Measurements from ENCODE around the gene TRPV5. TPM values are rescaled to one million over a fixed set of nuclear protein-coding genes. Genes with fewer than 3 reads are reported as not detected.

Gene TRPV5
- polyA plus RNA-seq, 2 of the 4 experiments (the other 2 are of a cell fraction) = not detected

DNA sequence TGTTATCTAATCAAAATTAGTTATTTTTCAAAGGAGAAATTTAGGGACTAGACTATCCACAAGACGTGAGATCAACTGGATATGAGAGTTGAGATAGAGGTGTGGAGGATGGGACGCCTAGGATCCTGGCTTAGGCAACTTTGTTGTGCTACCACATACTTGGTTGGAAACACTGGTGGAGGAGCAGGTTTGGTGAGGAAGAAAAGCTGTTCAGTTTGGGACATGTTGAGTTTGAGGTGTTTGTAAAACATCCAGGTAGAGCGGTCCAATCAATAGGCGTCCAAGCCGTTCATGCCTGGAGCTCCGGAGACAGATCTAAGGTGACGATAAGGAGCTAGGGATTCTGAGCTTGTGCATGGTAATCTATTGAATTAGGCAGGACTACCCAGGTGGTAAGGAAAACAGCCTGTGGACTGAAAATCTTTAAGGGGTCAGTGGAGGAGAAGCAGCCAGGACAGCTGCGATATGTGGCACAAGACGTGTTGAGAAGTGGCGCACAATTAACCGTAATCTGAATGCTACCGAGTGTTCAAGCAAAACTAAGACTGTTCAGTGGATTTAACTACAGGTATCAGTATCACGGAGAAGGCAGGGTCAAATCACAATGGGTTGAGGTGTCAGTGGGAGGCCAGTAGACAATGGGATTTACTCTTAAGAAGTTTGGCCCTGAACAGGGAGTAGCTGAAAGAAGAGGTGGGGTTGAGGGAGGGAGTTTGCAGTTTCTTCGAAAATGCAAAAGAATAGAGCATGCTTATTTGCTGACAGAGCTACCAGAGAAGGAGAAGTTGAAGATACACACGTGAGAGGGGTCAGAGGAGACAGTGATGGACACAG lies 31.9 kb downstream of the TRPV5 start:
- FAIRE-seq = no peak
- POLR2A ChIA-PET = no interaction called here
- WGBS (ENCODE audit: missing lambda C conversion rate) = 52% methylated on average over 15 of the region's 15 CpGs

DNA sequence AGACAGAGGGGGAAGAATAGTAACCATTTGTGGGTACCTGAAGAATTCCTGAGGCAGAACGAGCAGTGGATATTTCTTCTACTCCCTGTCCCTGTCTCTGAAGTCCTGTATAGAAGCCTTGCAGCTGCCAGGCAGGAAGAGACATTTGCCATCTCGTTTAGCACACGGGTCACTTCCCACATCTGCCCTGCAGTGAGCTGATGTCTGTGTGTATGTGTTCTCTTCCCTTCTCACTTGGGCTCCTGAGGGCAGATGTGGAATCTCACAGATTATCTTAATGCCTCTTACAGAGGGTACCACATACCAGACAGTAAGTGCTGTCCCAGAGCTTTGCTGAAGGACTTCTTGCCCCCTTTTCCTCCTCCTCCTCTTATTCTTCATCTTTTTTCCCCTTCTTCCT lies 33.9 kb downstream of the TRPV5 start:
- Histone ChIP-seq H3K9me3 (no peaks in the 10 kb centered on the region), H3K4me3 (no peak overlapping the region), H3K4me2 (no peak overlapping the region), H3K4me1 (no peaks in the 10 kb centered on the region), H3K27ac (no peak overlapping the region)
- ChIA-PET POLR2A (no interaction called here), CTCF (no interaction called here)
- 6% methylated on average over 3 of the region's 3 CpGs for WGBS (ENCODE audit: missing lambda C conversion rate)
- no peak for ATAC-seq
- TF ChIP-seq HOXA7 (CRISPR knock-in tag; IDR thresholded peaks at IDR 0.05) (no peak), JUNB (IDR thresholded peaks at IDR 0.05) (no peak), MYC (IDR thresholded peaks at IDR 0.05; ENCODE audit: borderline replicate concordance, low read length) (no peak), FOSB (CRISPR knock-in tag; IDR thresholded peaks at IDR 0.05) (no peak), EP300 (IDR thresholded peaks at IDR 0.05) (no peak), JUN (IDR thresholded peaks at IDR 0.05) (no peak), CEBPB (IDR thresholded peaks at IDR 0.05) (no peak), ESRRA (IDR thresholded peaks at IDR 0.05; ENCODE audit: borderline replicate concordance, low read length) (no peak)
- TF ChIP-seq, protein P1, sequence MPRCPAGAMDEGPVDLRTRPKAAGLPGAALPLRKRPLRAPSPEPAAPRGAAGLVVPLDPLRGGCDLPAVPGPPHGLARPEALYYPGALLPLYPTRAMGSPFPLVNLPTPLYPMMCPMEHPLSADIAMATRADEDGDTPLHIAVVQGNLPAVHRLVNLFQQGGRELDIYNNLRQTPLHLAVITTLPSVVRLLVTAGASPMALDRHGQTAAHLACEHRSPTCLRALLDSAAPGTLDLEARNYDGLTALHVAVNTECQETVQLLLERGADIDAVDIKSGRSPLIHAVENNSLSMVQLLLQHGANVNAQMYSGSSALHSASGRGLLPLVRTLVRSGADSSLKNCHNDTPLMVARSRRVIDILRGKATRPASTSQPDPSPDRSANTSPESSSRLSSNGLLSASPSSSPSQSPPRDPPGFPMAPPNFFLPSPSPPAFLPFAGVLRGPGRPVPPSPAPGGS (IDR thresholded peaks at IDR 0.05) = no peak
- TF ChIP-seq, protein P2, sequence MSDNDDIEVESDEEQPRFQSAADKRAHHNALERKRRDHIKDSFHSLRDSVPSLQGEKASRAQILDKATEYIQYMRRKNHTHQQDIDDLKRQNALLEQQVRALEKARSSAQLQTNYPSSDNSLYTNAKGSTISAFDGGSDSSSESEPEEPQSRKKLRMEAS (IDR thresholded peaks at IDR 0.05) = no peak
- TF ChIP-seq, protein P3, sequence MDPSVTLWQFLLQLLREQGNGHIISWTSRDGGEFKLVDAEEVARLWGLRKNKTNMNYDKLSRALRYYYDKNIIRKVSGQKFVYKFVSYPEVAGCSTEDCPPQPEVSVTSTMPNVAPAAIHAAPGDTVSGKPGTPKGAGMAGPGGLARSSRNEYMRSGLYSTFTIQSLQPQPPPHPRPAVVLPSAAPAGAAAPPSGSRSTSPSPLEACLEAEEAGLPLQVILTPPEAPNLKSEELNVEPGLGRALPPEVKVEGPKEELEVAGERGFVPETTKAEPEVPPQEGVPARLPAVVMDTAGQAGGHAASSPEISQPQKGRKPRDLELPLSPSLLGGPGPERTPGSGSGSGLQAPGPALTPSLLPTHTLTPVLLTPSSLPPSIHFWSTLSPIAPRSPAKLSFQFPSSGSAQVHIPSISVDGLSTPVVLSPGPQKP (IDR thresholded peaks at IDR 0.05; ENCODE audit: low read depth, low read length) = no peak
- DNase-seq (ENCODE audit: low read depth in 1 of 2, low spot score in 1 of 2) = no peak
- FAIRE-seq = no peak

More for the DNA sequence above, 31.9 kb downstream of the TRPV5 start:
- Histone ChIP-seq H3K4me2 (no peak overlapping the region), H3K4me3 (no peak overlapping the region), H3K4me1 (no peaks in the 10 kb centered on the region), H3K27ac (no peak overlapping the region), H3K9me3 (peaks cover 2% of the 10 kb centered on the region; the same call in 1 of the 3 replicates)
- ATAC-seq (peak in 1 of 2 experiments; percentile 34; a peak in 1 of 6 replicates), DNase-seq (ENCODE audit: low read depth in 1 of 2, low spot score in 1 of 2) (no peak)
- CTCF ChIA-PET = interaction anchor here (0.6 to 1.3 kb wide), 4 partner anchors 9 to 101 kb away, joined by 3 to 4 read pairs (median 3); partner anchors contain the start of gene TRPV5
- no peak for TF ChIP-seq FOSL2 (IDR thresholded peaks at IDR 0.05)
- TF ChIP-seq FOSL2 (CRISPR knock-in tag; IDR thresholded peaks at IDR 0.05) = no peak
- TF ChIP-seq CHD4 (IDR thresholded peaks at IDR 0.05; ENCODE audit: borderline replicate concordance) = no peak
- TF ChIP-seq EP300 (IDR thresholded peaks at IDR 0.05) = no peak
- TF ChIP-seq, protein P2 (IDR thresholded peaks at IDR 0.05) = no peak
- no peak for TF ChIP-seq MAFK (IDR thresholded peaks at IDR 0.05; ENCODE audit: partially characterized antibody)

DNA sequence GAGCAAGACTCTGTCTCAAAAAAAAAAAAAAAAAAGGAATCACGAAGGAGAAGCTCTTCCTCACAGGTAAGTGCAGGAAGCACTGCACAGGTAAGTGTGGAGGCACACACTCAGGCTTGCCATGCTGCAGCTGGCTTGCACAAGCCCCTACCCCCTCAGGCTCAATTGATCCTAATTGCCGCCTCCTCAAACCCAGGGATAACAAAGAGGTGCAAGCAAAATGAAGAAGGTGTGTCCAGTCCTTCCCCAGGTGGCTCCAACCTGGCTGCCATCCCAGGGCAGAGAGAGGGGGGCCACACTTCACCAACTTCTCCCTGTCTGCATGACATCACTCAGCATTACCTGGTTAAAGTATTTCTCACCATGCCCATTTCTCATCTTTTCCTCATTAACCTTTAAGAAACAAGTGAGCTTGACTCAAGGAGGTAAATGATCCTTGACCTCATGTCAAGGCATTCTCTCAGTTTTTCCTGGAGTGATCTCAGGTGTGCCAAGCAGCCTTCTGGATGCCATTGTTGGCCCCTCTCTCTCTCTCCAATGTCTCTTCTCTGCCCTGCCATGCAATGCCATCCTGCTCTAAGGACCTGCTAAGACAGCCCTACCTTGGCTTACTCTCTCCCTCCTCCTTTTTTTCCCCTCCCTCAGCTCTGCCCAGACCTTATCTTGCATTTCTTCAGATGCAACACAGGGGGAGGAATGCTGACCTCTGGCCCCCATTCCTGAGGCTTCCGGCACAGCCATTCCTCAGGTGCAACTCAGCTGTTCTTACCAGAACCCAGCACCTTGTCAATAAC lies 35.0 kb downstream of the TRPV5 start:
- ChIA-PET POLR2A (no interaction called here), CTCF (no interaction called here)
- H3K4me2 ChIP-seq = no peak overlapping the region
- H3K4me3 ChIP-seq = no peak overlapping the region
- no peaks in the 10 kb centered on the region for H3K9me3 ChIP-seq
- H3K4me1 ChIP-seq = no peaks in the 10 kb centered on the region
- WGBS (ENCODE audit: missing lambda C conversion rate) = 28% methylated on average over 3 of the region's 3 CpGs
- no peak for TF ChIP-seq TP53 (CRISPR knock-in tag; IDR thresholded peaks at IDR 0.05)
- TF ChIP-seq EHMT2 (IDR thresholded peaks at IDR 0.05; ENCODE audit: low read depth) = no peak
- no peak for TF ChIP-seq KDM5A (IDR thresholded peaks at IDR 0.05)
- FAIRE-seq (no peak), ATAC-seq (no peak), DNase-seq (ENCODE audit: low read depth in 1 of 2, low spot score in 1 of 2) (no peak)
- H3K27ac ChIP-seq = no peak overlapping the region

Data from A549 (cell line).